GM23338 (cell line): ENCODE measurements around the gene COL4A3. TPM values are rescaled to one million over a fixed set of nuclear protein-coding genes. Genes with fewer than 3 reads are reported as not detected.

ENCODE experiments used
- ATAC-seq: fragments of 200-7000 bp; cut with Tn5 transposase; 3 replicates; pipeline ENCODE4 v1.9.1; 2020
- DNase-seq: peaks from one replicate; pipeline ENCODE4 v3.0.0-alpha.2; 2015; ENCODE audit warnings: low spot score
- H2AFZ ChIP-seq: fragments of 200-600 bp; sonication (generic); 2 replicates; pipeline ENCODE4 v1.8.0; 2016; ENCODE audit warnings: antibody characterized with exemption, mild to moderate bottlenecking, moderate library complexity
- H3F3A ChIP-seq: fragments of 200-600 bp; sonication (generic); replicated peaks from 2 replicates; pipeline ENCODE4 v1.8.0; 2017; ENCODE audit warnings: antibody characterized with exemption, mixed run types, low read depth
- H3K27ac ChIP-seq: fragments of 200-600 bp; sonication (generic); 2 replicates; pipeline ENCODE4 v1.6.1; 2016; ENCODE audit warnings: low read depth
- H3K27me3 ChIP-seq: fragments of 200-600 bp; sonication (generic); 2 replicates; pipeline ENCODE4 v1.8.0; 2016; ENCODE audit warnings: mild to moderate bottlenecking, mixed run types, moderate library complexity; ENCODE audit not compliant: insufficient read depth
- H3K36me3 ChIP-seq: fragments of 200-600 bp; sonication (generic); 2 replicates; pipeline ENCODE4 v1.8.0; 2016; ENCODE audit warnings: mild to moderate bottlenecking; ENCODE audit not compliant: insufficient read depth
- H3K4me1 ChIP-seq: fragments of 200-600 bp; sonication (generic); 2 replicates; pipeline ENCODE4 v1.8.0; 2016; ENCODE audit warnings: mild to moderate bottlenecking, moderate library complexity; ENCODE audit not compliant: insufficient read depth
- H3K4me2 ChIP-seq: fragments of 200-600 bp; sonication (generic); 2 replicates; pipeline ENCODE4 v1.7.1; 2017; ENCODE audit warnings: mixed run types
- H3K4me3 ChIP-seq: fragments of 200-600 bp; sonication (generic); 2 replicates; pipeline ENCODE4 v1.6.1; 2016; ENCODE audit warnings: mixed run types
- H3K79me2 ChIP-seq: fragments of 200-600 bp; sonication (generic); replicated peaks from 2 replicates; pipeline ENCODE4 v1.8.0; 2017; ENCODE audit warnings: mild to moderate bottlenecking; ENCODE audit not compliant: insufficient read depth
- H3K9me2 ChIP-seq: fragments of 200-600 bp; sonication (generic); 2 replicates; pipeline ENCODE4 v1.8.0; 2017; ENCODE audit not compliant: insufficient read depth
- H4K20me1 ChIP-seq: fragments of 200-600 bp; sonication (generic); replicated peaks from 2 replicates; pipeline ENCODE4 v1.8.0; 2017; ENCODE audit warnings: mild to moderate bottlenecking; ENCODE audit not compliant: insufficient read depth
- H3K27ac Mint-ChIP-seq: 2 replicates; pipeline ENCODE4 v1.8.0; 2020; ENCODE audit warnings: inconsistent platforms, mild to moderate bottlenecking, moderate library complexity, mixed read lengths
- H3K27me3 Mint-ChIP-seq: 3 replicates; pipeline ENCODE4 v1.8.0; 2022; ENCODE audit warnings: low read depth, mild to moderate bottlenecking, moderate library complexity, mixed read lengths, inconsistent platforms; ENCODE audit not compliant: insufficient read depth, poor library complexity
- H3K36me3 Mint-ChIP-seq: 3 replicates; pipeline ENCODE4 v1.8.0; 2021; ENCODE audit warnings: low read depth, mild to moderate bottlenecking, inconsistent platforms, moderate library complexity, mixed read lengths
- H3K4me1 Mint-ChIP-seq: 3 replicates; pipeline ENCODE4 v1.8.0; 2020; ENCODE audit warnings: mild to moderate bottlenecking, inconsistent platforms, mixed read lengths
- H3K4me3 Mint-ChIP-seq: 3 replicates; pipeline ENCODE4 v1.8.0; 2021; ENCODE audit warnings: moderate library complexity, mild to moderate bottlenecking, inconsistent platforms, mixed read lengths
- H3K9me3 Mint-ChIP-seq: 3 replicates; pipeline ENCODE4 v1.8.0; 2020; ENCODE audit warnings: moderate library complexity, mild to moderate bottlenecking, inconsistent platforms, mixed read lengths
- CREB1 ChIP-seq: fragments of 250-450 bp; sonication (Bioruptor Pico); IDR thresholded peaks from 2 replicates; pipeline ENCODE4 v1.5.0; 2020; ENCODE audit warnings: low read depth, mild to moderate bottlenecking, moderate library complexity
- ETS1 ChIP-seq: IDR thresholded peaks from 2 replicates; pipeline ENCODE4 v1.6.1; 2016; ENCODE audit warnings: antibody characterized with exemption
- EZH2 ChIP-seq: fragments of 200-600 bp; sonication (generic); IDR thresholded peaks from one replicate; pipeline ENCODE4 v1.8.0; 2017; ENCODE audit warnings: antibody characterized with exemption, mild to moderate bottlenecking, low read depth; ENCODE audit not compliant: unreplicated experiment
- EZH2phosphoT487 ChIP-seq: fragments of 200-600 bp; sonication (generic); IDR thresholded peaks from one replicate; pipeline ENCODE4 v1.8.1; 2018; ENCODE audit warnings: antibody characterized with exemption; ENCODE audit not compliant: unreplicated experiment
- JUNB ChIP-seq: IDR thresholded peaks from one replicate; pipeline ENCODE4 v1.6.1; 2016; ENCODE audit warnings: antibody characterized with exemption; ENCODE audit not compliant: unreplicated experiment
- NANOG ChIP-seq: IDR thresholded peaks from 2 replicates; pipeline ENCODE4 v1.6.1; 2016; ENCODE audit warnings: antibody characterized with exemption, borderline replicate concordance
- POLR2AphosphoS5 ChIP-seq: IDR thresholded peaks from 2 replicates; pipeline ENCODE4 v1.6.1; 2016; ENCODE audit warnings: antibody characterized with exemption, low read depth
- STAT1 ChIP-seq: IDR thresholded peaks from one replicate; pipeline ENCODE4 v1.6.1; 2016; ENCODE audit warnings: antibody characterized with exemption; ENCODE audit not compliant: unreplicated experiment
- ZNF114 ChIP-seq: fragments of 250-450 bp; sonication (Bioruptor Pico); IDR thresholded peaks from 2 replicates; pipeline ENCODE4 v1.5.0; 2020; ENCODE audit warnings: mild to moderate bottlenecking, moderate library complexity
- ZNF331 ChIP-seq: fragments of 250-450 bp; sonication (Bioruptor Pico); IDR thresholded peaks from 2 replicates; pipeline ENCODE4 v1.5.0; 2020; ENCODE audit warnings: low read depth, mild to moderate bottlenecking, moderate library complexity
- ZNF462 ChIP-seq: fragments of 250-450 bp; sonication (Bioruptor Pico); IDR thresholded peaks from 2 replicates; pipeline ENCODE4 v1.5.0; 2020; ENCODE audit warnings: mild to moderate bottlenecking, moderate library complexity
- polyA plus RNA-seq: library from polyadenylated mRNA; unstranded; fragments of >200 nt; fragmentation: Nextera tagmentation; extraction: Ambion mirVana; gene quantifications from 2 replicates; pipeline ENCODE4 v1.2.1, GENCODE V29; 2016
- total RNA-seq: library from RNA; depleted of rRNA; stranded (reverse); fragments of >200 nt; shearing (Covaris generic); gene quantifications from 2 replicates; pipeline ENCODE4 v1.2.3, GENCODE V29; 2014
- TF ChIP-seq, protein P1 (sequence below): IDR thresholded peaks from one replicate; pipeline ENCODE4 v1.6.1; 2018; ENCODE audit warnings: antibody characterized with exemption; ENCODE audit not compliant: unreplicated experiment
- TF ChIP-seq, protein P2 (sequence below), 2 experiments: fragments of 200-600 bp in 1 of 2; sonication (generic) in 1 of 2; conservative IDR thresholded peaks; 2 replicates each; pipeline versions ENCODE4 v1.5.1 to v1.6.1; 2016 to 2017; ENCODE audit warnings: antibody characterized with exemption in 2 of 2, low read depth in 2 of 2, mild to moderate bottlenecking in 2 of 2, moderate library complexity in 1 of 2

The COL4A3 gene
- total and polyA plus RNA-seq, 2 experiments from 2014 or later, result 1.1 to 3.5 TPM

GRCh38 chr2:227348324-227348723 lies 183.9 kb downstream of the COL4A3 start:
- no peak for ATAC-seq
- Mint-ChIP-seq H3K4me3 (no peak overlapping the region), H3K27ac (no peak overlapping the region), H3K36me3 (peaks cover 4% of the 10 kb centered on the region; the same call in 1 of the 3 replicates), H3K9me3 (no peaks in the 10 kb centered on the region), H3K4me1 (peaks cover 7% of the 10 kb centered on the region; the same call in 2 of the 3 replicates), H3K27me3 (no peaks in the 10 kb centered on the region)
- no peak for DNase-seq
- H3K9me2 ChIP-seq, result no peaks in the 10 kb centered on the region
- H3K79me2 ChIP-seq, result no peaks in the 10 kb centered on the region
- no peaks in the 10 kb centered on the region for H3F3A ChIP-seq
- 0 out of 2 replicates have a peak, but pooled peaks cover 4% of the 10 kb centered on the region for H3K36me3 ChIP-seq
- H3K4me1 ChIP-seq, result peaks cover 3% of the 10 kb centered on the region
- H2AFZ ChIP-seq, result no peak overlapping the region
- H3K4me2 ChIP-seq, result no peak overlapping the region
- H3K27me3 ChIP-seq, result no peaks in the 10 kb centered on the region
- no peaks in the 10 kb centered on the region for H4K20me1 ChIP-seq
- H3K27ac ChIP-seq, result no peak overlapping the region
- no peak overlapping the region for H3K4me3 ChIP-seq
- no peak for TF ChIP-seq NANOG
- TF ChIP-seq, protein P1, sequence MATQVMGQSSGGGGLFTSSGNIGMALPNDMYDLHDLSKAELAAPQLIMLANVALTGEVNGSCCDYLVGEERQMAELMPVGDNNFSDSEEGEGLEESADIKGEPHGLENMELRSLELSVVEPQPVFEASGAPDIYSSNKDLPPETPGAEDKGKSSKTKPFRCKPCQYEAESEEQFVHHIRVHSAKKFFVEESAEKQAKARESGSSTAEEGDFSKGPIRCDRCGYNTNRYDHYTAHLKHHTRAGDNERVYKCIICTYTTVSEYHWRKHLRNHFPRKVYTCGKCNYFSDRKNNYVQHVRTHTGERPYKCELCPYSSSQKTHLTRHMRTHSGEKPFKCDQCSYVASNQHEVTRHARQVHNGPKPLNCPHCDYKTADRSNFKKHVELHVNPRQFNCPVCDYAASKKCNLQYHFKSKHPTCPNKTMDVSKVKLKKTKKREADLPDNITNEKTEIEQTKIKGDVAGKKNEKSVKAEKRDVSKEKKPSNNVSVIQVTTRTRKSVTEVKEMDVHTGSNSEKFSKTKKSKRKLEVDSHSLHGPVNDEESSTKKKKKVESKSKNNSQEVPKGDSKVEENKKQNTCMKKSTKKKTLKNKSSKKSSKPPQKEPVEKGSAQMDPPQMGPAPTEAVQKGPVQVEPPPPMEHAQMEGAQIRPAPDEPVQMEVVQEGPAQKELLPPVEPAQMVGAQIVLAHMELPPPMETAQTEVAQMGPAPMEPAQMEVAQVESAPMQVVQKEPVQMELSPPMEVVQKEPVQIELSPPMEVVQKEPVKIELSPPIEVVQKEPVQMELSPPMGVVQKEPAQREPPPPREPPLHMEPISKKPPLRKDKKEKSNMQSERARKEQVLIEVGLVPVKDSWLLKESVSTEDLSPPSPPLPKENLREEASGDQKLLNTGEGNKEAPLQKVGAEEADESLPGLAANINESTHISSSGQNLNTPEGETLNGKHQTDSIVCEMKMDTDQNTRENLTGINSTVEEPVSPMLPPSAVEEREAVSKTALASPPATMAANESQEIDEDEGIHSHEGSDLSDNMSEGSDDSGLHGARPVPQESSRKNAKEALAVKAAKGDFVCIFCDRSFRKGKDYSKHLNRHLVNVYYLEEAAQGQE, result no peak
- no peak for TF ChIP-seq ETS1
- TF ChIP-seq ZNF114, result no peak
- TF ChIP-seq EZH2, result no peak
- no peak for TF ChIP-seq POLR2AphosphoS5
- TF ChIP-seq ZNF331 (CRISPR knock-in tag), result no peak
- no peak for TF ChIP-seq STAT1
- TF ChIP-seq JUNB, result no peak
- TF ChIP-seq, protein P2, sequence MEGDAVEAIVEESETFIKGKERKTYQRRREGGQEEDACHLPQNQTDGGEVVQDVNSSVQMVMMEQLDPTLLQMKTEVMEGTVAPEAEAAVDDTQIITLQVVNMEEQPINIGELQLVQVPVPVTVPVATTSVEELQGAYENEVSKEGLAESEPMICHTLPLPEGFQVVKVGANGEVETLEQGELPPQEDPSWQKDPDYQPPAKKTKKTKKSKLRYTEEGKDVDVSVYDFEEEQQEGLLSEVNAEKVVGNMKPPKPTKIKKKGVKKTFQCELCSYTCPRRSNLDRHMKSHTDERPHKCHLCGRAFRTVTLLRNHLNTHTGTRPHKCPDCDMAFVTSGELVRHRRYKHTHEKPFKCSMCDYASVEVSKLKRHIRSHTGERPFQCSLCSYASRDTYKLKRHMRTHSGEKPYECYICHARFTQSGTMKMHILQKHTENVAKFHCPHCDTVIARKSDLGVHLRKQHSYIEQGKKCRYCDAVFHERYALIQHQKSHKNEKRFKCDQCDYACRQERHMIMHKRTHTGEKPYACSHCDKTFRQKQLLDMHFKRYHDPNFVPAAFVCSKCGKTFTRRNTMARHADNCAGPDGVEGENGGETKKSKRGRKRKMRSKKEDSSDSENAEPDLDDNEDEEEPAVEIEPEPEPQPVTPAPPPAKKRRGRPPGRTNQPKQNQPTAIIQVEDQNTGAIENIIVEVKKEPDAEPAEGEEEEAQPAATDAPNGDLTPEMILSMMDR (conservative IDR thresholded peaks at IDR 0.05; ENCODE audit: low read depth in 2 of 2), result no peak
- TF ChIP-seq EZH2phosphoT487, result no peak
- no peak for TF ChIP-seq CREB1
- TF ChIP-seq ZNF462, result no peak
